ENCODE data around the gene MVB12B. TPM values are rescaled to one million over a fixed set of nuclear protein-coding genes. Genes with fewer than 3 reads are reported as not detected.

The MVB12B gene
- total RNA-seq, 1 experiment from 2014 or later, result 9.4 TPM

- CTCF ChIA-PET, result no interaction called here
Observed at GRCh38 chr9:126480813-126481212, 154.2 kb downstream of the MVB12B start.

GRCh38 chr9:126481862-126482261, 155.2 kb downstream of the MVB12B start:
- Histone ChIP-seq H3K27me3 (ENCODE audit: control insufficient read depth, insufficient read depth, low read length) (no peaks in the 10 kb centered on the region), H3K4me1 (ENCODE audit: control insufficient read depth, insufficient read depth, low read length) (no peaks in the 10 kb centered on the region), H3K9me3 (ENCODE audit: control insufficient read depth, insufficient read depth, low read depth, low read length) (no peaks in the 10 kb centered on the region), H3K27ac (ENCODE audit: low read length) (no peak overlapping the region), H3K4me3 (ENCODE audit: low read depth in 2 of 2, low read length in 2 of 2) (no peak overlapping the region), H3K36me3 (ENCODE audit: control insufficient read depth, insufficient read depth, low read length) (no peaks in the 10 kb centered on the region)
- in situ Hi-C loops (cut with HindIII; ENCODE audit: low pct_unique_long_range_greater_than_20kb, low sequenced_read_pairs), result no loop called here
- no peak for TF ChIP-seq REST (IDR thresholded peaks at IDR 0.05; ENCODE audit: insufficient read depth in 1 of 2, low read depth in 2 of 2, low read length in 1 of 2)
- TF ChIP-seq TCF7L2 (IDR thresholded peaks at IDR 0.05; ENCODE audit: low read depth, low read length), result no peak
- no peak for ATAC-seq
- intact Hi-C loops (cut with micrococcal nuclease; ENCODE audit: unreplicated experiment), result no loop called here
- no TSS peak for BruUV-seq (replicated peaks)
- ChIA-PET POLR2A (no interaction called here), CTCF (no interaction called here)
- no peak for DNase-seq (ENCODE audit: low read depth, low spot score)

More at GRCh38 chr9:126480813-126481212, 154.2 kb downstream of the MVB12B start:
- H3K4me1 ChIP-seq (ENCODE audit: control insufficient read depth, insufficient read depth, low read length), result no peaks in the 10 kb centered on the region
- in situ Hi-C loops (cut with HindIII; ENCODE audit: low pct_unique_long_range_greater_than_20kb, low sequenced_read_pairs), result no loop called here
- no peaks in the 10 kb centered on the region for H3K36me3 ChIP-seq (ENCODE audit: control insufficient read depth, insufficient read depth, low read length)
- TF ChIP-seq POLR2AphosphoS5 (IDR thresholded peaks at IDR 0.05; ENCODE audit: low read depth, low read length) (no peak), TCF7L2 (IDR thresholded peaks at IDR 0.05; ENCODE audit: low read depth, low read length) (no peak), REST (IDR thresholded peaks at IDR 0.05; ENCODE audit: insufficient read depth in 1 of 2, low read depth in 2 of 2, low read length in 1 of 2) (no peak), CTCF (IDR thresholded peaks at IDR 0.05) (no peak), SIN3A (IDR thresholded peaks at IDR 0.05; ENCODE audit: borderline replicate concordance, insufficient read depth, low read depth, low read length) (no peak)
- no peaks in the 10 kb centered on the region for H3K9me3 ChIP-seq (ENCODE audit: control insufficient read depth, insufficient read depth, low read depth, low read length)
- H3K27ac ChIP-seq (ENCODE audit: low read length), result no peak overlapping the region
- no peaks in the 10 kb centered on the region for H3K27me3 ChIP-seq (ENCODE audit: control insufficient read depth, insufficient read depth, low read length)
- intact Hi-C loops (cut with micrococcal nuclease; ENCODE audit: unreplicated experiment), result no loop called here
- ATAC-seq (no peak), DNase-seq (ENCODE audit: low read depth, low spot score) (no peak)
- no peak overlapping the region for H3K4me3 ChIP-seq (ENCODE audit: low read depth in 2 of 2, low read length in 2 of 2)
- POLR2A ChIA-PET, result no interaction called here
- BruUV-seq (replicated peaks), result no TSS peak
